ENCODE measurements around the gene GLDN. TPM values are rescaled to one million over a fixed set of nuclear protein-coding genes. Genes with fewer than 3 reads are reported as not detected.

The GLDN gene
- total RNA-seq, 1 experiment from 2014 or later: 1.3 TPM

GRCh38 chr15:51319539-51319938 lies 21.9 kb upstream of the GLDN start:
- H4K20me1 ChIP-seq (ENCODE audit: control insufficient read depth, insufficient read depth, insufficient read length): no peaks in the 10 kb centered on the region
- no peak overlapping the region for H2BK15ac ChIP-seq (ENCODE audit: low read depth, low read length)
- H3K4me1 ChIP-seq (ENCODE audit: insufficient read depth, low read length): no peaks in the 10 kb centered on the region
- Mint-ChIP-seq H3K27me3 (ENCODE audit: low read depth) (peaks cover 3% of the 10 kb centered on the region; the same call in 1 of the 2 replicates), H3K27ac (no peak overlapping the region), H3K36me3 (ENCODE audit: insufficient read depth in 1 of 3, low read depth in 3 of 3) (no peaks in the 10 kb centered on the region), H3K4me1 (no peaks in the 10 kb centered on the region), H3K9me3 (no peaks in the 10 kb centered on the region; a peak in 1 of 5 replicates), H3K4me3 (no peak overlapping the region)
- no peak for DNase-seq
- no peak overlapping the region for H4K91ac ChIP-seq (ENCODE audit: insufficient read length, low read depth, low read length)
- H3K79me2 ChIP-seq (ENCODE audit: insufficient read depth, low read length): no peaks in the 10 kb centered on the region
- H3K9me3 ChIP-seq (ENCODE audit: control insufficient read depth, low read depth, low read length): no peaks in the 10 kb centered on the region
- TF ChIP-seq, protein P1, sequence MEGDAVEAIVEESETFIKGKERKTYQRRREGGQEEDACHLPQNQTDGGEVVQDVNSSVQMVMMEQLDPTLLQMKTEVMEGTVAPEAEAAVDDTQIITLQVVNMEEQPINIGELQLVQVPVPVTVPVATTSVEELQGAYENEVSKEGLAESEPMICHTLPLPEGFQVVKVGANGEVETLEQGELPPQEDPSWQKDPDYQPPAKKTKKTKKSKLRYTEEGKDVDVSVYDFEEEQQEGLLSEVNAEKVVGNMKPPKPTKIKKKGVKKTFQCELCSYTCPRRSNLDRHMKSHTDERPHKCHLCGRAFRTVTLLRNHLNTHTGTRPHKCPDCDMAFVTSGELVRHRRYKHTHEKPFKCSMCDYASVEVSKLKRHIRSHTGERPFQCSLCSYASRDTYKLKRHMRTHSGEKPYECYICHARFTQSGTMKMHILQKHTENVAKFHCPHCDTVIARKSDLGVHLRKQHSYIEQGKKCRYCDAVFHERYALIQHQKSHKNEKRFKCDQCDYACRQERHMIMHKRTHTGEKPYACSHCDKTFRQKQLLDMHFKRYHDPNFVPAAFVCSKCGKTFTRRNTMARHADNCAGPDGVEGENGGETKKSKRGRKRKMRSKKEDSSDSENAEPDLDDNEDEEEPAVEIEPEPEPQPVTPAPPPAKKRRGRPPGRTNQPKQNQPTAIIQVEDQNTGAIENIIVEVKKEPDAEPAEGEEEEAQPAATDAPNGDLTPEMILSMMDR (conservative IDR thresholded peaks at IDR 0.05): no peak
- H3K9ac ChIP-seq (ENCODE audit: extremely low read depth, insufficient read length, low read length): no peak overlapping the region
- H3K18ac ChIP-seq (ENCODE audit: insufficient read length, low read depth, low read length): no peak overlapping the region
- no peaks in the 10 kb centered on the region for H3K27me3 ChIP-seq (ENCODE audit: insufficient read depth, low read length)
- H3K56ac ChIP-seq (ENCODE audit: insufficient read length, low read depth, low read length): no peak overlapping the region
- no peak overlapping the region for H2BK20ac ChIP-seq (ENCODE audit: low read depth, low read length, poor library complexity, severe bottlenecking)
- no peaks in the 10 kb centered on the region for H3K79me1 ChIP-seq (ENCODE audit: insufficient read depth, low read depth, low read length, poor library complexity, severe bottlenecking)
- H3K27ac ChIP-seq (ENCODE audit: insufficient read length, low read depth, low read length): no peak overlapping the region
- H4K5ac ChIP-seq (ENCODE audit: insufficient read length, low read depth, low read length): no peak overlapping the region
- H2AFZ ChIP-seq (ENCODE audit: low read length): no peak overlapping the region
- no peak overlapping the region for H2BK120ac ChIP-seq (ENCODE audit: low read depth, low read length, poor library complexity, severe bottlenecking)
- H4K8ac ChIP-seq (replicated peaks; ENCODE audit: insufficient read length, low read depth, low read length): no peak overlapping the region
- H3K4me2 ChIP-seq (ENCODE audit: insufficient read depth, insufficient read length, low read length): no peak overlapping the region
- no peak overlapping the region for H3K23ac ChIP-seq (ENCODE audit: insufficient read length, low read depth, low read length)
- H3K23me2 ChIP-seq (ENCODE audit: insufficient read length, low read depth, low read length, poor library complexity, severe bottlenecking): no peaks in the 10 kb centered on the region
- no peak overlapping the region for H2AK5ac ChIP-seq (ENCODE audit: insufficient read length, low read length)
- no peak overlapping the region for H2BK5ac ChIP-seq (ENCODE audit: insufficient read length, low read length)
- H2BK12ac ChIP-seq (ENCODE audit: insufficient read length, low read depth, low read length): no peak overlapping the region
- no peak overlapping the region for H3K14ac ChIP-seq (ENCODE audit: insufficient read depth, low read length)
- H3K4ac ChIP-seq (ENCODE audit: low read depth, low read length): no peak overlapping the region
- no peak overlapping the region for H3T11ph ChIP-seq (ENCODE audit: low read length)
- WGBS (ENCODE audit: extremely low coverage, insufficient read length, low lambda C conversion rate): no CpG with 5 or more reads among the region's 2 CpGs
